HG02938 (cell line): Measurements from ENCODE around the gene PDIA3.
"Not testable (repeated sequence)": the region's sequence is repeated elsewhere in the genome, so short reads cannot be mapped to it uniquely, and the experiment has no call there.

Experiments used
- ATAC-seq: cut with Tn5 transposase; IDR thresholded peaks from one replicate; pipeline ENCODE4 v1.9.1; 2021; ENCODE audit warnings: mild to moderate bottlenecking, moderate library complexity; ENCODE audit not compliant: unreplicated experiment

Gene PDIA3

GRCh38 chr15:43776101-43776717 lies 30.0 kb downstream of the PDIA3 start:
- peak; percentile 66 for ATAC-seq

GRCh38 chr15:43776718-43777266 lies 30.6 kb downstream of the PDIA3 start, which contains the start of gene ELL3:
Gene ELL3, minus strand, starts transcription at chr15:43776966. Its CDS starts 65 bp downstream, at chr15:43776901.
- peak; percentile 28 for ATAC-seq

GRCh38 chr15:43777267-43777914 lies 31.2 kb downstream of the PDIA3 start:
- peak; percentile 47 for ATAC-seq

- no peak for ATAC-seq
Measured at GRCh38 chr15:43779016-43779415, 32.8 kb downstream of the PDIA3 start.

GRCh38 chr15:43789409-43789808 lies 43.2 kb downstream of the PDIA3 start:
- ATAC-seq: no peak

GRCh38 chr15:43791993-43792760 lies 45.9 kb downstream of the PDIA3 start, which contains the start of gene SERF2:
Gene SERF2, plus strand, starts transcription at chr15:43792320. Its CDS starts 57 bp downstream, at chr15:43792377.
- ATAC-seq: peak; percentile 84

GRCh38 chr15:43792761-43793476 lies 46.7 kb downstream of the PDIA3 start:
- ATAC-seq: no peak

GRCh38 chr15:43793647-43794046 lies 47.4 kb downstream of the PDIA3 start:
- ATAC-seq: no peak

GRCh38 chr15:43794269-43795037 lies 48.2 kb downstream of the PDIA3 start:
- no peak for ATAC-seq

- ATAC-seq: no peak
Measured at GRCh38 chr15:43795197-43795596, 49.0 kb downstream of the PDIA3 start.

- no peak for ATAC-seq
Measured at GRCh38 chr15:43795997-43796396, 49.8 kb downstream of the PDIA3 start.

- ATAC-seq: no peak
Measured at GRCh38 chr15:43796566-43796965, 50.3 kb downstream of the PDIA3 start.

GRCh38 chr15:43799209-43799944 lies 53.1 kb downstream of the PDIA3 start:
- ATAC-seq: no peak

GRCh38 chr15:43799945-43800285 lies 53.7 kb downstream of the PDIA3 start, which contains the start of gene SERINC4:
Gene SERINC4, minus strand, starts transcription at chr15:43800220. Its CDS starts 234 bp downstream, at chr15:43799986.
- no peak for ATAC-seq

GRCh38 chr15:43800286-43801141 lies 54.3 kb downstream of the PDIA3 start, which contains the start of gene HYPK:
Gene HYPK, plus strand, starts transcription at chr15:43800599. Its CDS starts 24 bp downstream, at chr15:43800623.
- ATAC-seq: peak; percentile 79

- not testable (repeated sequence) for ATAC-seq
Measured at GRCh38 chr15:43802676-43803075, 56.4 kb downstream of the PDIA3 start.

- ATAC-seq: no peak
Measured at GRCh38 chr15:43808435-43808950, 62.3 kb downstream of the PDIA3 start.
